NCI-H748 (cell line): ENCODE data around the gene YES1.

ENCODE experiments used
- DNase-seq: peaks from one replicate; lab custom pipeline; 2025; ENCODE audit not compliant: unreplicated experiment; lab: John Stamatoyannopoulos, UW

YES1 gene

DNA sequence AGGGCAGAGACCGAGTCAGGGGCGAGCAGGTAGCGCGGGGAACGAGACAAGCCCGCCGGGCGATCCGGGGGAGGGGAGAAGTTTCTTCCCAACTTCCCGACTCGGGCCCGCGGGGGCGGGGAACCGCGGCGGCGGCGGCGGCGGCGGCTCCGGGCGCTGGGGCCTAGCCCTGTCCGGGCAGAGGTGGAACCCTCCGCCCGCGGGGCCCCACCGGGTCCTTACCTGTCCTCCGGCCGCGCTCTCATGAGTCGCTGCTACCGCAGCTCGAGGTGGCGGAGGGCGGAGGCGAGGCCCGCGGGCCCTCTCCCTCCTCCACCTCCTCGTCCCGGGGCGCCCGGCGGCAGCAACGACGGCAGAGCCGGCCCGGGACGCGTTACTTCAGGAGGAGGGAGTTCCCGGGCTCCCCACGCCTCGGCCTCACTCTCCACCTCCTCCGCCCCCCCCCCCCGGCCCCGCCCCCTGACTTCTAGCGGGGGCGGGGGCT lies at the start of gene YES1:
Gene YES1 (minus strand): TSS at position 351 of the 484 bp plus-strand sequence. CDS start 55,415 bp downstream, outside the sequence.
- DNase-seq, result peak; percentile 64

GRCh38 chr18:857986-858385 lies 45.9 kb upstream of the YES1 start:
- no peak for DNase-seq

GRCh38 chr18:853471-853870 lies 41.4 kb upstream of the YES1 start:
- no peak for DNase-seq

DNA sequence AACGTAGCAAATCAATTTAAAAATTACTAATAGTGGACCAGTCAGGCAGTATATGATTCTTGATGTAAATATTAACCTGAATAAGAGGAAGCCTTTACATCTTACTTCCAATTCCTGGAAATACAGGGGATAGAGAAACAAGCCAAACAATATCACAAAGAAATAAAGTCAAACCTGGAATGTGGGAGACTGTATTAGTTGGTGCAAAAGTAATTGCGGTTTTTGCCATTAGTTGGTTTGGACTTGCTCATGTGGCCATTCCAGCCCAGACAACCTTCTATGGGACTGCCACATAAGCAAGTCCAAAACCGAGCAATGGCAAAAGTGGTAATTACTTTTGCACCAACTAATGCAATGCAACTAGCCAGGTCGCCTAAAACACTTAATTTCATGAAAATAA lies 38.9 kb upstream of the YES1 start:
- DNase-seq, result no peak

DNA sequence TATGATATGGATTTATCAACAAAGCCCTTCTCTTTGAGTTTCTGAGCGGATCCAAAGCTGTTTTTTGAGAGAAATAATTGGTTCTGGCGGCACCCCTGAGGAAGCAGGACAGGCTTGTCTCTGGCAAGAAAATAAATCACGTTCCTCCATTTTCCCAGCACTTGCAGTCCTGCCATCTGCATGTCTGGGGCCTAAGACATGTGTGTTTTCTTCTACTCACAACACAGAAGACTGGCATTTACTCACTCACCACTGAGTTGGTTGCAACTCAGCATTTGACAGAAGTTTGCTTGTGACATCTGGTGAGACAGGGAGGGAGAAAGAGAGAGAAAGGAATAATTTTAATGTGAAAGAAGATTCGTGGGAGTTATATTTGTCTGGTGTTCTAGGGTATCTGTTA lies 37.0 kb upstream of the YES1 start:
- DNase-seq, result no peak

- no peak for DNase-seq
These were observed 36.2 kb upstream of the YES1 start for GRCh38 chr18:848062-848861.

DNA sequence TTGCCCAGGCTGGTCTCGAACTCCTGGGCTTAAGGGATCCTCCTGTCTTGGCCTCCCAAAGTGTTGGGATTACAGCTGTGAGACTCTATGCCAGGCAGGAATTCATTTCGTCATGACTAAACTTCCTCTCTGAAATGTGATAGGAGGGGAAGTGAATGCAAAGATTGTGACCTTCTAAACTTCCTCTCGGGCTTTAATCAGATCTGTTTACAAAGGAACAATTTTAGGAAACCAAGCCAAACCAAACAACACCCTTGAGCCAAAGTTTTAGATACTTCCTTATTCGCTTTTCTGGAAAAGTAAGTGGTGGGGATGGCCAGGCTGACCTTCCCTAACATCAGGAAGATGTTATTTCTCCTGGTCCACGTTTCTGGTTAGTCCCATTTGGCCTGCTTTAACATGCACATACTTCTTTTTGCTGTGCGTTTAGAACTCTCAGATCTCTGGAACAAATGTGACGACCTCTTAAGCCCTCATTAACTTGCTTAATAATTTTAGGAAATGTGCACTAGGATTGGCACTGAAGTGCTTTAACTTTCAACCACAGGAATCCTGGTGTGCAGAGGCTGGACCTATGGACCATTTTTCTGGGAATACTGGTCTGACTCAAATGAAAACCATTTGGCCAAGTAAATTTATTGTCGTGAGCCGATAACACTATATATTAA lies 33.2 kb upstream of the YES1 start:
- DNase-seq, result no peak

GRCh38 chr18:841647-842370 lies 29.8 kb upstream of the YES1 start:
- no peak for DNase-seq

GRCh38 chr18:840516-840915 lies 28.5 kb upstream of the YES1 start:
- no peak for DNase-seq

GRCh38 chr18:840023-840408 lies 28.0 kb upstream of the YES1 start:
- no peak for DNase-seq

GRCh38 chr18:839224-840022 lies 27.4 kb upstream of the YES1 start:
- peak; percentile 80 for DNase-seq

DNA sequence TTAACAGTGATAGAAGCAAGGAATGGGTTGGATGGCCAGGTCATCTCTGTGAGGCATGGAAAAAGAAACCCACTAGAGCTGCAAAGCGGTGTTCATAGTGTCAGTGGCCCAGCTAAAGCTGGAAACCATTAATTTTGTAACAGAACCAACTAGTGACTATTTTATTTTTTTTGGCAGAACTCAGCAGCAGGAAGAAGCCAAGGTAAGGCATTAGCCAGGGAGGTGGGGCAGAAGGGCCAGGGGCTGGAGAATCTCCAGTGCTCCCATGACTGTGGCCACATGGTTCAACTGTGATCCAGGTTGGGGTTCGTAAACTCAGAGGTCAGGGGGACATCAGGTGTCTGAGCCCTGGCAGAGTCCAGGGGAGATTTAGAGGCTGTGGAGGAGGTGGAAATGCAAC lies 25.9 kb upstream of the YES1 start:
- no peak for DNase-seq

DNA sequence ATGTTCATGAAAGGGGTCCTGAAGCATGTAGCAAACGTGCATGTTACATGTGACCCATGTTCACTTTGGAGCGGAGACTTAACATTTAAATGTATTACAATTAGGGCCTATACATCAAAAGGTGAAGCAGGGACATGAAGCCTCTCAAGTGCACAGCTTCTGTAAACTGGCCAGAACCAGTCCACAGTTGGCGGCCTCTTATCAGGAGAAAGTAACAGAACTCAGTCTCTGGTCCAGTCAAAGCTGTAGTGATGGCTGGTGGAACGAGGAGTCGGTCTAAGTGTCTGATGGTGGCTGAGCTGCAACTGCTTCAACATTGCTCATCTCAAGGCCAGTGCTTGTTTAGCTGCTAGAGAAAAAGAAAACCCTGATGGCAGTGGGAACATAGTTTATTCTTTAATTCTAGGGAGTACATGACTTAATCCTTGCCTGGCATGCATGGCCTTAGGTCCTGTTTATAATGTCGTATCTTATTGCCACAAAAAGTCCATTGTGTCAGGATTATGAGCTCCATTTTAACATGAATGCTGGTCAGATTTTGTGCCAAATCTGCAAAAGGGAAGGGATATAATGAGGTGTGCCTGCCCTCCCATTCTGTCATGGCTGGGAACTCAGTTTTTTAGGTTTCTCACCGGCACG lies 22.2 kb upstream of the YES1 start:
- DNase-seq, result no peak

DNA sequence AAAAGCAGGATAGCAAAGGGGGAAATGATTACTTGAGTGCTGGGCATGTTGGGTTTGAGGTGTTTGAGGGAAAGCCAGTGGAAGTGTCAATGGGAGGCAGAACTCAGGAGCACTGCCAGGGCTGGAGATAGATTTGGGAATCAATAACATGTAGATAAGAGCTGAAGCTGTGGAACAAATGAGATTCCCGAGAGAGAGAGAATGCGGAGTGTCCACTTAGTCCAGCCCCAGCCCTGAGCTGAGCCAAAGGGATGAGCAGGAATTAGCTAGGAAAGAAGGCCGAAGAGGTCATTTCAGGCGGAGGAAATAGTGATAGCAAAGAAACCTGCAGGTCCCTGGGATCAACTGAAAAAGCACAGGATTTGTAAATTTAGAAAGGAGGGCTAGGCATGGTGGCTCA lies 21.2 kb upstream of the YES1 start:
- no peak for DNase-seq

GRCh38 chr18:832085-832681 lies 20.1 kb upstream of the YES1 start:
- peak; percentile 75 for DNase-seq

DNA sequence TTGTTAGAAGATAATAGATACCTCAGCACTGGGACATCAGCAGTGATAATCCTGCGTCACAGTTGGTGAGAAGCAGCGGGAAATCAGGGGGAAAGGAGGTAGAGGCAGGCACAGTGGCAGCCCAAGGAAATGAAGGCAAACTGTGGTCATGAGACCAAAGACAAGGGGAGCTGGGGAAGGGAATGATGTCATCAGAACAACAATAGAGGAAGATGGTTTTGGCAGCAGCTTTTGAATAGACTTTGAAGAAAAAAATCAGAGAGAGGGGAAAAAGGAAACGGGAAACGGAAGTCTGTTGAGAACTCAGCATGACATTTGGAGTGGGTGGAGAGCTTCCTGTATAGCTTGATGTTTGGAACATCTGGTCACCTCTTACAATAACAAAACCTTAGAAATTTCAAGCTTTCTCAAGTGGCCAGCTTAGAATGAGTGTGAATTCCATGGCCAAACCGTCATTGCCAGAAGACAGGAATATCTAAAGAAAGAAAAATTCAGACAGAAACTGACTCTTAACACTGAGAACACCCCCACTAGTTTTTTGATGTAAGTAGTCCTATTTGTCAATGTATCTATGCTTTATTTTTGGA lies 18.4 kb upstream of the YES1 start:
- DNase-seq, result peak; percentile 23

DNA sequence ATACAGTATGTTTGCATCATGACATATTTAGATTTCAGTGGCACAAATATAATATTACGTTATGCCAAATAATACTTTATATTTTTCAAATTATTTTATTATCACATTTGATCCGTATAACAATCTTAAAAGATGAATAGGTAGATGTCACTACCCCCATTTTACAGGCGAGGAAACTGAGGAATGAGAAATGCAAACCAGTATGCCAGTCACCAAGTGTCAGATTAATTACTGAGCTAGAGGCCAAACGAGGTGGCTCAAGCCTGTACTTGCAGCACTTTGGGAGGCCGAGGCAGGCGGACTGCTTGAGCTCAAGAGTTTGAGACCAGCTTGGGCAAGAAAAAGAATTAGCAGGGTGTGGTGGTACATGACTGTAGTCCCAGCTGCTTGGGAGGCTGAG lies 17.4 kb upstream of the YES1 start:
- no peak for DNase-seq

DNA sequence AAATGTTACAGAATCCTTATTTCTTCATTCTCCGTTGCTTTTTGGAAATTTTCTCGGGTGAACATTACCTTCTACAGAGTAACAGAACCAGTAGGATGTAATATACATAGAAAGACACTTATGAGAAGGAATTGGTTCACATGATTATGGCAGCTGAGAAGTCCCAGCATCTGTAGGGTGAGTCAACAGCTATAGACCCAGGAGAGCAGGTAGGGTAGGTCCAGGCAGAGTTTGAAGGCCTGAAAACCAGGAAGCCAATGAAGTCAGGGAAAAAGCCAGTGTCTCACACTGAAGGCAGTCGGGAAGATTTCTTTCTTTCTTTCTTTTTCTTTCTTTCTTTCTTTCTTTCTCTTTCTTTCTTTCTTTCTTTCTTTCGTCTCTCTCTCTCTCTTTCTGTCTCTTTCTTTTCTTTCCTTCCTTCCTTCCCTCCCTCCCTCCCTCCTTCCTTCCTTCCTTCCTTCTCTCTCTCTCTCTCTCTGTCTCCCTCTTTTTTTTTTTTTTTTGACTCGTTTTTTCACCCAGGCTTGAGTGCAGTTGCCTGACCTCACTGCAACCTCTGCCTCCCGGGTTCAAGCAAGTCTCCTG lies 15.1 kb upstream of the YES1 start:
- no peak for DNase-seq

GRCh38 chr18:825891-826585 lies 14.0 kb upstream of the YES1 start:
- DNase-seq, result no peak
